Body of pancreas (tissue), 4 donors: Measurements from ENCODE around the gene B3GNT9. TPM values are rescaled to one million over a fixed set of nuclear protein-coding genes. Genes with fewer than 3 reads are reported as not detected.

Experiments
- ATAC-seq: fragments of 150-250 bp; one replicate; pipeline ENCODE4 v1.9.1; 2016
- DNase-seq, 4 donors: peaks; one replicate each; pipeline ENCODE4 v3.0.0-alpha.2; 2019
- H3K27ac ChIP-seq, 4 donors: fragments of 200-600 bp; sonication (generic); 1 replicate in 3 of 4; 2 replicates in 1 of 4; pipeline versions ENCODE4 v1.5.1 to v1.6.1; 2016 to 2019; ENCODE audit warnings: mild to moderate bottlenecking in 1 of 4, mixed read lengths in 1 of 4, moderate library complexity in 1 of 4
- H3K27me3 ChIP-seq, 2 donors: fragments of 200-600 bp; sonication (generic); one replicate each; pipeline ENCODE4 v1.6.0; 2016; ENCODE audit warnings: mild to moderate bottlenecking in 1 of 2
- H3K36me3 ChIP-seq, 2 donors: fragments of 200-600 bp; sonication (generic); replicated peaks in 1 of 2; 2 replicates each; pipeline ENCODE4 v1.5.1; 2016; ENCODE audit warnings: low read depth in 2 of 2; ENCODE audit not compliant: insufficient read depth in 1 of 2
- H3K4me1 ChIP-seq: fragments of 200-600 bp; sonication (generic); one replicate; pipeline ENCODE4 v1.6.0; 2016
- H3K4me3 ChIP-seq, 2 donors: fragments of 200-600 bp; sonication (generic); 1 replicate in 1 of 2; 2 replicates in 1 of 2; pipeline ENCODE4 v1.5.1; 2016 to 2019
- H3K9me3 ChIP-seq, 3 donors: fragments of 200-600 bp; sonication (generic); 1 replicate in 2 of 3; 2 replicates in 1 of 3; pipeline ENCODE4 v1.5.1; 2016
- CTCF ChIP-seq, 7 experiments: fragments of 450-650 bp in 4 of 7; fragments of 200-600 bp in 3 of 7; sonication (generic) in 3 of 7; IDR thresholded peaks; one replicate each; pipeline ENCODE4 v1.5.1; 2016 to 2019; ENCODE audit warnings: antibody characterized with exemption in 7 of 7
- POLR2A ChIP-seq, 3 donors: fragments of 450-650 bp; IDR thresholded peaks; one replicate each; pipeline ENCODE4 v1.6.1; 2016; ENCODE audit warnings: antibody characterized with exemption in 3 of 3, mild to moderate bottlenecking in 2 of 3
- WGBS, 2 donors: methylation state at CpG; one replicate each; pipeline ENCODE4 v1.1.5; 2017; 5-methylcytosine and 5-hydroxymethylcytosine counted together
- intact Hi-C: fragments of 100-400 bp; cut with DNase I; formaldehyde crosslinking; loops from one replicate; pipeline ENCODE4 v1.15.1; 2023
- total RNA-seq, 2 donors: library from RNA; depleted of rRNA; stranded (reverse); fragments of >200 nt; gene quantifications; one replicate each; pipeline ENCODE4 v1.1.0, GENCODE V29; 2016

Gene B3GNT9
- total RNA-seq: 1 to 10 TPM; 8.3 to 9.9 TPM

GRCh38 chr16:67150833-67151396, at the start of gene B3GNT9:
B3GNT9 (minus strand) TSS chr16:67150998; CDS start chr16:67150485, 513 bp downstream.
- H3K4me1 ChIP-seq: peaks cover 30% of the 10 kb centered on the region
- WGBS, 2 donors: 2 to 4% methylated on average over 23 to 26 of the region's 34 CpGs
- peaks cover 0 to 7% of the 10 kb centered on the region in 2 donors for H3K36me3 ChIP-seq
- no peak for TF ChIP-seq CTCF (IDR thresholded peaks at IDR 0.05)
- TF ChIP-seq POLR2A (IDR thresholded peaks at IDR 0.05): peak in 1 of 3 donors; percentile 12
- H3K9me3 ChIP-seq: no peaks in the 10 kb centered on the region
- peak within 1 kb of the TSS; percentile 17 to 61 (median 38) for H3K27ac ChIP-seq
- no peaks in the 10 kb centered on the region for H3K27me3 ChIP-seq
- H3K4me3 ChIP-seq: peak within 1 kb of the TSS; percentile 14 to 31
- DNase-seq (peak in 3 of 4 donors; percentile 45 to 72 (median 70)), ATAC-seq (peak; percentile 54)
- intact Hi-C loops: loop anchor here (5.0 kb wide), 2 partner anchors 134 to 174 kb away; no protein-coding TSS in a partner anchor

GRCh38 chr16:67200491-67200890, 49.7 kb upstream of the B3GNT9 start:
- H3K36me3 ChIP-seq: peaks cover 24 to 45% of the 10 kb centered on the region in 2 donors
- ATAC-seq: no peak
- intact Hi-C loops: no loop called here
- H3K4me3 ChIP-seq: no peak overlapping the region
- no peak for DNase-seq
- no peaks in the 10 kb centered on the region for H3K9me3 ChIP-seq
- peaks cover 28% of the 10 kb centered on the region for H3K4me1 ChIP-seq
- no peaks in the 10 kb centered on the region for H3K27me3 ChIP-seq
- TF ChIP-seq CTCF (IDR thresholded peaks at IDR 0.05) (no peak), POLR2A (IDR thresholded peaks at IDR 0.05) (no peak)
- 84 to 93% methylated on average over 3 to 4 of the region's 8 CpGs for WGBS, 2 donors
- peak overlapping the region in 1 of 4 donors; percentile 81 for H3K27ac ChIP-seq

- H3K27me3 ChIP-seq: no peaks in the 10 kb centered on the region
- peak in 4 of 7 experiments; percentile 3 to 16 (median 8) for TF ChIP-seq CTCF (IDR thresholded peaks at IDR 0.05)
- TF ChIP-seq POLR2A (IDR thresholded peaks at IDR 0.05): no peak
- peak; percentile 10 for ATAC-seq
- peak overlapping the region; percentile 67 to 88 (median 76) for H3K27ac ChIP-seq
- H3K9me3 ChIP-seq: no peaks in the 10 kb centered on the region
- H3K4me1 ChIP-seq: peaks cover 28% of the 10 kb centered on the region
- intact Hi-C loops: no loop called here
- H3K36me3 ChIP-seq: peaks cover 28 to 48% of the 10 kb centered on the region in 2 donors
- H3K4me3 ChIP-seq: peak overlapping the region; percentile 49 to 93
- 15 to 17% methylated on average over 15 to 16 of the region's 22 CpGs for WGBS, 2 donors
- peak in 1 of 4 donors; percentile 41 for DNase-seq
Measured at GRCh38 chr16:67199808-67200198, 49.0 kb upstream of the B3GNT9 start.

- H3K27ac ChIP-seq: peak within 1 kb of the TSS; percentile 67 to 88 (median 76)
Measured at GRCh38 chr16:67199011-67199807, 48.4 kb upstream of the B3GNT9 start, which contains the start of gene ELMO3. ELMO3 (plus strand) TSS chr16:67199131; CDS start chr16:67199327, 196 bp downstream.

More at GRCh38 chr16:67199011-67199807, 48.4 kb upstream of the B3GNT9 start, which contains the start of gene ELMO3:
- peaks cover 28 to 49% of the 10 kb centered on the region in 2 donors for H3K36me3 ChIP-seq
- intact Hi-C loops: no loop called here
- peak; percentile 79 to 85 (median 82) for DNase-seq
- 15 to 24% methylated on average over 6 to 59 of the region's 61 CpGs for WGBS, 2 donors
- no peaks in the 10 kb centered on the region for H3K27me3 ChIP-seq
- peak within 1 kb of the TSS; percentile 49 to 93 for H3K4me3 ChIP-seq
- ATAC-seq: peak; percentile 83
- H3K9me3 ChIP-seq: no peaks in the 10 kb centered on the region
- TF ChIP-seq POLR2A (IDR thresholded peaks at IDR 0.05) (peak; percentile 65 to 75 (median 74)), CTCF (IDR thresholded peaks at IDR 0.05) (peak; percentile 39 to 80 (median 68))
- H3K4me1 ChIP-seq: peaks cover 28% of the 10 kb centered on the region
